Measurements from ENCODE around the gene FAM43B. TPM values are rescaled to one million over a fixed set of nuclear protein-coding genes. Genes with fewer than 3 reads are reported as not detected.

FAM43B gene
- total and polyA plus RNA-seq, 10 of the 15 experiments (the other 5 are each of a cell fraction or from before 2014, with no cell fraction given): not detected

DNA sequence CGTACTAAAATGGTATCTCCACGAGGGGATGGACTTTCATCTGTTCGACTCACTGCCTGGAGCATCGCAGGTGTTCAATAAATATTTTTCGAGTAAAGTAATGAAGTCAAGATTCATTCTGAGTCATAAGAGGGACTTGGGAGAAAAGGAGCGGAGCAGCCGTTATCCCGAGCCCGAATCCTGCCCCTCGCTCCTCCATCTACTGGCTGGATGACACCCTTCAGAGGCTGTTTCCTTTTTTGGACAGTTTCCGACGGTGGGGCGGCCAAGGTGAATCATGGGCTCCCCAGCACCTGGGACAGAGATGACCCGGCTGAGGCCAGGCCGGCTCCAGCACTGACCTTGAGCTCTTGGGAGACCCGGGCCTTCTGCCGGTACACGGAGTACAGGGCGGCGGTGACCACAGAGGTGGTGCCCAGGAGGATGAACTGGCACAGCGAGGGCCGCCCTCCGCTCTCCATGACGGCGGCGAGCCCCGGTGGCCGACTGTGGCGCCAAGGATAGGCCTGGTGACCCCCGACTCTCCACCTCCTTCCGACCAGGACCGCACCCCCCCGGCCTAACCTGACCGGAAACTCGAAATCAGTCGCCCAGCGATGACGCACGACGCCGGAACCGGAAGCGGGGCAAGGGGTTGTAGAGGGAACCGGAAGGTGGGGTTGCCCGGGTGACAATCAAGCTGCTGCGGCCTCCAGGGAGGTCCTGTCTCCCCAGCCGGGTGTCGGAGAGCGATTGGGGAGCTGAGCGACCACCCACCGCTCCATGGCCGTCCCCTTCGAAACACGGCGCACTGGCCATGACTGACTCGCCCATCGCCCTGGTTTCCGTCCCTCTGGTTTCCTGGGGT lies 44.6 kb upstream of the FAM43B start, which contains the start of gene MUL1 (continued):
- TF ChIP-seq PAX5 (IDR thresholded peaks at IDR 0.05; ENCODE audit: borderline replicate concordance, low read depth, low read length) (no peak; the same call in 1 of the 2 replicates), MTA2 (IDR thresholded peaks at IDR 0.05; ENCODE audit: low read depth) (no peak), YBX1 (IDR thresholded peaks at IDR 0.05) (no peak), RAD21 (IDR thresholded peaks at IDR 0.05; ENCODE audit: insufficient read depth, low read depth, low read length) (no peak), HDGF (IDR thresholded peaks at IDR 0.05) (0 out of 2 replicates have a peak, but pooled peaks have one; percentile 57), NFYB (IDR thresholded peaks at IDR 0.05; ENCODE audit: insufficient read depth, low read depth, low read length) (no peak), SMAD1 (IDR thresholded peaks at IDR 0.05; ENCODE audit: low read depth, partially characterized antibody) (no peak), STAT3 (IDR thresholded peaks at IDR 0.05; ENCODE audit: low read depth, low read length) (no peak), NR2C2 (IDR thresholded peaks at IDR 0.05; ENCODE audit: borderline replicate concordance, control insufficient read depth, insufficient read length, low read depth) (no peak), SMARCA5 (IDR thresholded peaks at IDR 0.05) (no peak), SMAD5 (IDR thresholded peaks at IDR 0.05; ENCODE audit: low read depth) (no peak), SIN3A (IDR thresholded peaks at IDR 0.05; ENCODE audit: low read depth, low read length) (peak; percentile 93; the same call in 1 of the 2 replicates), CHD1 (IDR thresholded peaks at IDR 0.05; ENCODE audit: low read depth, low read length) (no peak)
- TF ChIP-seq, protein P1, sequence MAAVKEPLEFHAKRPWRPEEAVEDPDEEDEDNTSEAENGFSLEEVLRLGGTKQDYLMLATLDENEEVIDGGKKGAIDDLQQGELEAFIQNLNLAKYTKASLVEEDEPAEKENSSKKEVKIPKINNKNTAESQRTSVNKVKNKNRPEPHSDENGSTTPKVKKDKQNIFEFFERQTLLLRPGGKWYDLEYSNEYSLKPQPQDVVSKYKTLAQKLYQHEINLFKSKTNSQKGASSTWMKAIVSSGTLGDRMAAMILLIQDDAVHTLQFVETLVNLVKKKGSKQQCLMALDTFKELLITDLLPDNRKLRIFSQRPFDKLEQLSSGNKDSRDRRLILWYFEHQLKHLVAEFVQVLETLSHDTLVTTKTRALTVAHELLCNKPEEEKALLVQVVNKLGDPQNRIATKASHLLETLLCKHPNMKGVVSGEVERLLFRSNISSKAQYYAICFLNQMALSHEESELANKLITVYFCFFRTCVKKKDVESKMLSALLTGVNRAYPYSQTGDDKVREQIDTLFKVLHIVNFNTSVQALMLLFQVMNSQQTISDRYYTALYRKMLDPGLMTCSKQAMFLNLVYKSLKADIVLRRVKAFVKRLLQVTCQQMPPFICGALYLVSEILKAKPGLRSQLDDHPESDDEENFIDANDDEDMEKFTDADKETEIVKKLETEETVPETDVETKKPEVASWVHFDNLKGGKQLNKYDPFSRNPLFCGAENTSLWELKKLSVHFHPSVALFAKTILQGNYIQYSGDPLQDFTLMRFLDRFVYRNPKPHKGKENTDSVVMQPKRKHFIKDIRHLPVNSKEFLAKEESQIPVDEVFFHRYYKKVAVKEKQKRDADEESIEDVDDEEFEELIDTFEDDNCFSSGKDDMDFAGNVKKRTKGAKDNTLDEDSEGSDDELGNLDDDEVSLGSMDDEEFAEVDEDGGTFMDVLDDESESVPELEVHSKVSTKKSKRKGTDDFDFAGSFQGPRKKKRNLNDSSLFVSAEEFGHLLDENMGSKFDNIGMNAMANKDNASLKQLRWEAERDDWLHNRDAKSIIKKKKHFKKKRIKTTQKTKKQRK (IDR thresholded peaks at IDR 0.05; ENCODE audit: low read depth, low read length): no peak
- TF ChIP-seq, protein P2, sequence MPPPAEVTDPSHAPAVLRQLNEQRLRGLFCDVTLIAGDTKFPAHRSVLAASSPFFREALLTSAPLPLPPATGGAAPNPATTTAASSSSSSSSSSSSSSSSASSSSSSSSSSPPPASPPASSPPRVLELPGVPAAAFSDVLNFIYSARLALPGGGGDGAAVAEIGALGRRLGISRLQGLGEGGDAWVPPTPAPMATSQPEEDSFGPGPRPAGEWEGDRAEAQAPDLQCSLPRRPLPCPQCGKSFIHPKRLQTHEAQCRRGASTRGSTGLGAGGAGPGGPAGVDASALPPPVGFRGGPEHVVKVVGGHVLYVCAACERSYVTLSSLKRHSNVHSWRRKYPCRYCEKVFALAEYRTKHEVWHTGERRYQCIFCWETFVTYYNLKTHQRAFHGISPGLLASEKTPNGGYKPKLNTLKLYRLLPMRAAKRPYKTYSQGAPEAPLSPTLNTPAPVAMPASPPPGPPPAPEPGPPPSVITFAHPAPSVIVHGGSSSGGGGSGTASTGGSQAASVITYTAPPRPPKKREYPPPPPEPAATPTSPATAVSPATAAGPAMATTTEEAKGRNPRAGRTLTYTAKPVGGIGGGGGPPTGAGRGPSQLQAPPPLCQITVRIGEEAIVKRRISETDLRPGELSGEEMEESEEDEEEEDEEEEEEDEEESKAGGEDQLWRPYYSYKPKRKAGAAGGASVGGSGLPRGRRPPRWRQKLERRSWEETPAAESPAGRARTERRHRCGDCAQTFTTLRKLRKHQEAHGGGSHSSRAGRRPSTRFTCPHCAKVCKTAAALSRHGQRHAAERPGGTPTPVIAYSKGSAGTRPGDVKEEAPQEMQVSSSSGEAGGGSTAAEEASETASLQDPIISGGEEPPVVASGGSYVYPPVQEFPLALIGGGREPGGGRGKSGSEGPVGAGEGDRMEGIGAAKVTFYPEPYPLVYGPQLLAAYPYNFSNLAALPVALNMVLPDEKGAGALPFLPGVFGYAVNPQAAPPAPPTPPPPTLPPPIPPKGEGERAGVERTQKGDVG (CRISPR knock-in tag; IDR thresholded peaks at IDR 0.05): no peak
- TF ChIP-seq, protein P3, sequence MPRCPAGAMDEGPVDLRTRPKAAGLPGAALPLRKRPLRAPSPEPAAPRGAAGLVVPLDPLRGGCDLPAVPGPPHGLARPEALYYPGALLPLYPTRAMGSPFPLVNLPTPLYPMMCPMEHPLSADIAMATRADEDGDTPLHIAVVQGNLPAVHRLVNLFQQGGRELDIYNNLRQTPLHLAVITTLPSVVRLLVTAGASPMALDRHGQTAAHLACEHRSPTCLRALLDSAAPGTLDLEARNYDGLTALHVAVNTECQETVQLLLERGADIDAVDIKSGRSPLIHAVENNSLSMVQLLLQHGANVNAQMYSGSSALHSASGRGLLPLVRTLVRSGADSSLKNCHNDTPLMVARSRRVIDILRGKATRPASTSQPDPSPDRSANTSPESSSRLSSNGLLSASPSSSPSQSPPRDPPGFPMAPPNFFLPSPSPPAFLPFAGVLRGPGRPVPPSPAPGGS (IDR thresholded peaks at IDR 0.05; ENCODE audit: borderline replicate concordance, insufficient read depth, low read depth, low read length, poor library complexity, severe bottlenecking): no peak
- TF ChIP-seq, protein P4, sequence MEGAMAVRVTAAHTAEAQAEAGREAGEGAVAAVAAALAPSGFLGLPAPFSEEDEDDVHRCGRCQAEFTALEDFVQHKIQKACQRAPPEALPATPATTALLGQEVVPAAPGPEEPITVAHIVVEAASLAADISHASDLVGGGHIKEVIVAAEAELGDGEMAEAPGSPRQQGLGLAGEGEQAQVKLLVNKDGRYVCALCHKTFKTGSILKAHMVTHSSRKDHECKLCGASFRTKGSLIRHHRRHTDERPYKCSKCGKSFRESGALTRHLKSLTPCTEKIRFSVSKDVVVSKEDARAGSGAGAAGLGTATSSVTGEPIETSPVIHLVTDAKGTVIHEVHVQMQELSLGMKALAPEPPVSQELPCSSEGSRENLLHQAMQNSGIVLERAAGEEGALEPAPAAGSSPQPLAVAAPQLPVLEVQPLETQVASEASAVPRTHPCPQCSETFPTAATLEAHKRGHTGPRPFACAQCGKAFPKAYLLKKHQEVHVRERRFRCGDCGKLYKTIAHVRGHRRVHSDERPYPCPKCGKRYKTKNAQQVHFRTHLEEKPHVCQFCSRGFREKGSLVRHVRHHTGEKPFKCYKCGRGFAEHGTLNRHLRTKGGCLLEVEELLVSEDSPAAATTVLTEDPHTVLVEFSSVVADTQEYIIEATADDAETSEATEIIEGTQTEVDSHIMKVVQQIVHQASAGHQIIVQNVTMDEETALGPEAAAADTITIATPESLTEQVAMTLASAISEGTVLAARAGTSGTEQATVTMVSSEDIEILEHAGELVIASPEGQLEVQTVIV (IDR thresholded peaks at IDR 0.05; ENCODE audit: borderline replicate concordance, partially characterized antibody): peak; percentile 32
- TF ChIP-seq, protein P5, sequence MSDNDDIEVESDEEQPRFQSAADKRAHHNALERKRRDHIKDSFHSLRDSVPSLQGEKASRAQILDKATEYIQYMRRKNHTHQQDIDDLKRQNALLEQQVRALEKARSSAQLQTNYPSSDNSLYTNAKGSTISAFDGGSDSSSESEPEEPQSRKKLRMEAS (IDR thresholded peaks at IDR 0.05; ENCODE audit: low read depth, low read length): no peak

Measured in GM12878 (cell line).